Subcutaneous abdominal adipose tissue (tissue), 5 donors: ENCODE measurements around the gene BABAM1.

Experiments used
- H3K27ac ChIP-seq: one replicate; pipeline ENCODE4 v1.7.0; 2013; ENCODE audit warnings: low read depth, mild to moderate bottlenecking, inconsistent platforms, low read length, moderate library complexity
- H3K27me3 ChIP-seq, 5 donors: one replicate each; pipeline ENCODE4 v1.7.0; 2013; ENCODE audit warnings: low read length in 5 of 5, inconsistent platforms in 1 of 5; ENCODE audit not compliant: control insufficient read depth in 5 of 5, insufficient read depth in 4 of 5
- H3K36me3 ChIP-seq, 5 donors: one replicate each; pipeline ENCODE4 v1.7.0; 2013; ENCODE audit warnings: low read length in 5 of 5; ENCODE audit not compliant: control insufficient read depth in 5 of 5, insufficient read depth in 5 of 5
- H3K4me1 ChIP-seq, 5 donors: one replicate each; pipeline ENCODE4 v1.7.0; 2013; ENCODE audit warnings: low read length in 5 of 5, mild to moderate bottlenecking in 3 of 5, moderate library complexity in 1 of 5; ENCODE audit not compliant: control insufficient read depth in 5 of 5, insufficient read depth in 5 of 5
- H3K4me3 ChIP-seq, 5 donors: one replicate each; pipeline ENCODE4 v1.7.0; 2013; ENCODE audit warnings: low read length in 5 of 5, low read depth in 1 of 5
- H3K9ac ChIP-seq, 5 donors: one replicate each; pipeline ENCODE4 v1.7.0; 2013; ENCODE audit warnings: low read length in 5 of 5, mild to moderate bottlenecking in 4 of 5, moderate library complexity in 3 of 5
- H3K9me3 ChIP-seq, 5 donors: one replicate each; pipeline ENCODE4 v1.7.0; 2013; ENCODE audit warnings: low read length in 5 of 5; ENCODE audit not compliant: control insufficient read depth in 5 of 5
- donor health status: healthy.
- donor health status: healthy.
- donor health status: healthy.
- donor health status: healthy.
- donor health status: healthy.

BABAM1 gene

GRCh38 chr19:17243211-17243829 is 23.9 kb upstream of the BABAM1 start:
- peaks cover 5 to 70% (median 65%) of the 10 kb centered on the region in 5 donors for H3K4me1 ChIP-seq
- no peaks in the 10 kb centered on the region for H3K27me3 ChIP-seq
- H3K9ac ChIP-seq, result peak overlapping the region; percentile 57 to 92 (median 81)
- no peaks in the 10 kb centered on the region for H3K9me3 ChIP-seq
- peak overlapping the region; percentile 89 for H3K27ac ChIP-seq
- peak overlapping the region; percentile 78 to 95 (median 84) for H3K4me3 ChIP-seq
- H3K36me3 ChIP-seq, result peaks cover 0 to 9% (median under 1%) of the 10 kb centered on the region in 5 donors

- Histone ChIP-seq H3K9ac (peak overlapping the region; percentile 57 to 92 (median 81)), H3K27ac (peak overlapping the region; percentile 89), H3K4me1 (peaks cover 5 to 70% (median 65%) of the 10 kb centered on the region in 5 donors), H3K27me3 (no peaks in the 10 kb centered on the region), H3K36me3 (peaks cover 0 to 6% (median 0%) of the 10 kb centered on the region in 5 donors), H3K9me3 (no peaks in the 10 kb centered on the region), H3K4me3 (peak overlapping the region; percentile 84 to 95 (median 91))
Observed at GRCh38 chr19:17243830-17244617, 23.2 kb upstream of the BABAM1 start.

DNA sequence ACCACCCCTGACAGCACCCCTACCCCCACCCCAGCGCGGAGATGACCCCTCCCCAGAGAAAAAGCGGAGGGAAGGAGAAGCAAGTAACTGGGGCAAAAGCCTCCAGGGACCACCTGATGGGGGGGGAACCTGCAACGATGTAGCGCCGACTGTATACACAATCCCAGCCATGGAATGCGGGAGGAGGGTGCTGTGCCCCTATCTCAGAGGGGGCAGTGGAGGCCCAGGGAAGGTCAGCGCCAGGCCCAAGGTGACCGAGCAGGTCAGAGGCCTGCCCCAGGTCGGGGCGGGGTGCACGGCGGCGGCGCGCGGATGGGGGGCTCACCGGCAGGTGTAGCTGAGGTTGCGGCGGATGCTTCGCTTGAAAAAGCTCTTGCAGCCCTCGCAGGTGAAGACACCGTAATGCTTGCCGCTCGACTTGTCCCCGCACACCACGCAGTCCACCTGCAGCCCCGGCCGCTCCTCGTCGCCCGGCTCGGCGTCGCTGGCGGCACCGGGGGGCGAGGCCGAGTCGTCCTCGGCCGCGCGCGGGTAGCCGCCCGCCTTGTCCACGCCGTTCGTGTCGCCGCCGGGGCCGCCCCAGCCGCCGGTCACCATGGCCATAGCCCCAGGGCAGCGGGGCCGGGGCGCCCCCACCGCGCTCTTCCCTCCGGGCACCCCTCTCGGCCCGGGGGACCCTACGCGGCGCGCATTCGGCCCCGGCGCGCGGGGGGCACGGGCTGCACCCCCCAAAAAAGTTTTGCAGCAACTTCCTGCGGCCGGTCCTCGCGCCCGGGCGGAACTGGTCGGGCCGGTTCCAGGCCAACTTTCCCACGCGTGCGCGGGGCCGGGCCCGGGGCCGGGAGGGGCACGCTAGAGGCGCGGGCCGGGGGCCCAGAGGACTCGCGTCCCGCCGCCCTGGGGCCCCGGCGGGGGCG is 22.4 kb upstream of the BABAM1 start:
- Histone ChIP-seq H3K27ac (peak overlapping the region; percentile 89), H3K9me3 (no peaks in the 10 kb centered on the region), H3K27me3 (no peaks in the 10 kb centered on the region), H3K9ac (peak overlapping the region; percentile 57 to 92 (median 81)), H3K4me3 (peak overlapping the region; percentile 84 to 95 (median 91)), H3K4me1 (peaks cover 5 to 67% (median 62%) of the 10 kb centered on the region in 5 donors), H3K36me3 (peaks cover 0 to 6% (median 2%) of the 10 kb centered on the region in 5 donors)

DNA sequence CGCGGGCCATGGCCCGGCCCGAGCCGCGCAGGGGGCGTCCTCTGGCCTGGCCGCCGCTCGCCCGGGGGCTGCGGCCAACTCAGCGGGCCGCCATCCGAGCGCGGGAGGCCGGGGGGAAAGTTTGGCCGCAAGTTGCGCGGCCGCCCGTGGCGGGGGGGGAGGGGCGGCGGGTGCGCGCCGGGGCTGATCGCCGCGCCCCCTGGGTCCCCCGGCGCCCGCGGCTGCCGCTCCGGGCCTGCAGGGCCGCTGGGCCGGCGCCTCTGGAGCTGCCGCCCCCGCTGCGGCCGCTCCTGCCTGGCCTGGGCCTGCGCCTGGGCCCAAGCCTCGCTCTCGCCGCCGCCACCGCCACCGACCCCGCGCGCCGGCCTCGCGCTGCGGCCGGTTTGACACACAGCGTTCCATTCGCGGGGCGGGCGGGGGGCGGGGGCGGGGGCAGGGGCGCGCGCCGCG is 21.7 kb upstream of the BABAM1 start, which contains the start of gene NR2F6:
TSS of gene NR2F6 (minus strand) at position 385 of the 450 bp plus-strand sequence. CDS start 699 bp downstream, outside the sequence.
- peak within 1 kb of the TSS; percentile 89 for H3K27ac ChIP-seq
- H3K27me3 ChIP-seq, result no peaks in the 10 kb centered on the region
- peaks cover 5 to 61% (median 56%) of the 10 kb centered on the region in 5 donors for H3K4me1 ChIP-seq
- peaks cover 0 to 8% (median 0%) of the 10 kb centered on the region in 5 donors for H3K36me3 ChIP-seq
- peak within 1 kb of the TSS in 4 of 5 donors; percentile 57 to 89 (median 74) for H3K9ac ChIP-seq
- peak within 1 kb of the TSS; percentile 84 to 95 (median 91) for H3K4me3 ChIP-seq
- no peaks in the 10 kb centered on the region for H3K9me3 ChIP-seq

GRCh38 chr19:17246681-17247425 is 20.4 kb upstream of the BABAM1 start:
- Histone ChIP-seq H3K4me1 (peaks cover 5 to 51% (median 45%) of the 10 kb centered on the region in 5 donors), H3K4me3 (peak overlapping the region in 4 of 5 donors; percentile 48 to 72 (median 54)), H3K36me3 (peaks cover 0 to 12% (median 4%) of the 10 kb centered on the region in 5 donors), H3K27me3 (no peaks in the 10 kb centered on the region), H3K9ac (peak overlapping the region; percentile 10 to 69 (median 27)), H3K27ac (peak overlapping the region; percentile 75), H3K9me3 (no peaks in the 10 kb centered on the region)

DNA sequence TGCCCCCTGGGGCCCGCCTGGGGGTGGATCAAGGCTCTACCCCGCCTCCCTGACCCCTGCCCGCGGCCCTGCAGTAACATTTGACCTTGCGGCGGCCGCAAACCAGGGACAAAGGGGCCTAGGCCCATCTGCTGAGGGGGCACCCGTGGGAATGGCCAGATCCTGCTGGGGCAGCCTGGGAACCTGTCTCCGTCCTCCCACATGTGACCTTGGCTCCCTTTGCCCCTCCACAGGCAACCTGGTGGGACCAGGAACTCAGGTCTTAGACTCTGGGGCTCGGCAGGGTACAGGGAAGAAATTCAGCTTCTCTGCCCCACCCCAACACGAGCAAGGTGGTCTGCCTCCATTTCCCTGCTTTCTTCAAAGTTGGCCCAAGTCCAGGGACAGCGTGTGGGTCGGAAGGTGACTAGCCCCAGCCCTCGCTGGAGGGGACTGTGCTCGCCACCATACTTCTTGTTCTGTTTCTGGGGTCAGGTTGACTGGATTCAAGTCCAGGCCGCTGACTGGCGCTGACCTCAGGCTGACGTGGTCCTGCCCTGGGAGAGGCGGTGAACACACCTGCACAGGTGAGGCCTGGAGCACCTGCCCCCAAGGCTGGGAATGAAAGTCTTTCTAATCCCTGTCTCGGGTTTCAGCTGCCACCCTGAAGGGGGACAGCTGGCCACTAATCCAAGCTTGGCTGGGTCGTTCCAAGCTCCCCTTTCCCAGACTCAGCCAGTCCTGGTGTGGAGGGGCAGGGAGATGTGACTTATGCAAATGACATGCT is 19.0 kb upstream of the BABAM1 start:
- H3K4me1 ChIP-seq, result peaks cover 5 to 39% (median 33%) of the 10 kb centered on the region in 5 donors
- peak overlapping the region; percentile 30 for H3K27ac ChIP-seq
- H3K9ac ChIP-seq, result peak overlapping the region in 1 of 5 donors; percentile 48

GRCh38 chr19:17249887-17250548 is 17.2 kb upstream of the BABAM1 start:
- Histone ChIP-seq H3K4me1 (peaks cover 2 to 24% (median 21%) of the 10 kb centered on the region in 5 donors), H3K27ac (no peak overlapping the region), H3K9me3 (no peaks in the 10 kb centered on the region), H3K36me3 (peaks cover 0 to 18% (median 10%) of the 10 kb centered on the region in 5 donors), H3K27me3 (no peaks in the 10 kb centered on the region), H3K9ac (no peak overlapping the region), H3K4me3 (no peak overlapping the region)

More for the DNA sequence above, 19.0 kb upstream of the BABAM1 start:
- Histone ChIP-seq H3K9me3 (no peaks in the 10 kb centered on the region), H3K27me3 (no peaks in the 10 kb centered on the region), H3K36me3 (peaks cover 0 to 13% (median 5%) of the 10 kb centered on the region in 5 donors), H3K4me3 (no peak overlapping the region)

- Histone ChIP-seq H3K4me3 (no peak overlapping the region), H3K27ac (no peak overlapping the region), H3K36me3 (peaks cover 0 to 45% (median 26%) of the 10 kb centered on the region in 5 donors), H3K9me3 (peaks cover 0 to 8% (median 5%) of the 10 kb centered on the region in 5 donors), H3K27me3 (no peaks in the 10 kb centered on the region), H3K4me1 (peaks cover 0 to 4% (median 0%) of the 10 kb centered on the region in 5 donors), H3K9ac (no peak overlapping the region)
Observed at GRCh38 chr19:17254636-17255035, 12.6 kb upstream of the BABAM1 start.
